ENCODE results near the gene KIF2C. TPM values are rescaled to one million over a fixed set of nuclear protein-coding genes. Genes with fewer than 3 reads are reported as not detected.

The KIF2C gene
- total and polyA plus RNA-seq, 2 of the 4 experiments (the other 2 are of a cell fraction): 31.6 to 45.0 TPM

- Histone ChIP-seq H3K9me3 (ENCODE audit: control insufficient read depth, insufficient read depth, low read length) (no peaks in the 10 kb centered on the region), H3K79me1 (ENCODE audit: low read depth in 1 of 2, low read length in 2 of 2) (no peaks in the 10 kb centered on the region), H4K8ac (ENCODE audit: low read depth in 2 of 2, low read length in 2 of 2) (no peak overlapping the region), H3K36me3 (ENCODE audit: control insufficient read depth, insufficient read depth, low read length) (no peaks in the 10 kb centered on the region), H3K4ac (ENCODE audit: low read depth, low read length) (no peak overlapping the region), H3K9ac (ENCODE audit: low read depth, low read length) (no peak overlapping the region), H4K20me1 (ENCODE audit: insufficient read depth, low read length) (no peaks in the 10 kb centered on the region), H3K4me2 (ENCODE audit: low read depth, low read length) (no peak overlapping the region), H3K4me3 (ENCODE audit: insufficient read depth, low read depth, low read length) (no peak overlapping the region), H3K14ac (replicated peaks; ENCODE audit: low read depth, low read length) (no peak overlapping the region), H3K23ac (ENCODE audit: low read depth, low read length) (no peak overlapping the region), H4K5ac (ENCODE audit: low read depth, low read length) (no peak overlapping the region), H2AK9ac (replicated peaks; ENCODE audit: low read depth, low read length, poor library complexity) (no peak overlapping the region), H3K27me3 (ENCODE audit: control insufficient read depth, insufficient read depth, low read length) (peaks cover 2% of the 10 kb centered on the region; the same call in 1 of the 2 replicates), H2BK5ac (ENCODE audit: low read depth, low read length, poor library complexity, severe bottlenecking) (no peak overlapping the region), H2BK20ac (ENCODE audit: low read depth, low read length) (no peak overlapping the region), H3K56ac (ENCODE audit: extremely low read depth, insufficient read depth, low read length) (no peak overlapping the region), H2AK5ac (ENCODE audit: low read depth, low read length) (no peak overlapping the region), H2BK15ac (ENCODE audit: low read depth, low read length) (no peak overlapping the region), H2BK120ac (ENCODE audit: low read depth, low read length) (no peak overlapping the region), H4K91ac (ENCODE audit: insufficient read depth, low read depth, low read length) (no peak overlapping the region), H3K18ac (ENCODE audit: low read depth, low read length) (no peak overlapping the region), H3K27ac (ENCODE audit: insufficient read depth, low read length) (no peak overlapping the region), H3K9me1 (ENCODE audit: insufficient read depth, low read length) (peaks cover 2% of the 10 kb centered on the region; the same call in 1 of the 2 replicates), H3K4me1 (ENCODE audit: control insufficient read depth, insufficient read depth, low read length) (peaks cover 5% of the 10 kb centered on the region), H2AFZ (replicated peaks; ENCODE audit: low read length, poor library complexity) (no peak overlapping the region)
- intact Hi-C loops (cut with micrococcal nuclease): no loop called here
- dilution Hi-C loops (cut with HindIII; ENCODE audit: low sequenced_read_pairs, unreplicated experiment): no loop called here
- ATAC-seq (ENCODE audit: low read depth): no peak
- ChIA-PET POLR2A (ENCODE audit: unreplicated experiment) (no interaction called here), CTCF (no interaction called here)
- WGBS, 2 experiments (ENCODE audit: extremely low coverage in 2 of 2, insufficient read length in 1 of 2): 80% methylated on average over 1 of the region's 4 CpGs; no CpG with 5 or more reads in 1 of the 2 experiments
- TF ChIP-seq MXI1 (IDR thresholded peaks at IDR 0.05; ENCODE audit: borderline replicate concordance, low read depth, low read length) (no peak), FOS (IDR thresholded peaks at IDR 0.05; ENCODE audit: low read depth, low read length) (no peak), MAFK (IDR thresholded peaks at IDR 0.05; ENCODE audit: low read depth, low read length) (no peak), RFX5 (IDR thresholded peaks at IDR 0.05; ENCODE audit: low read depth, low read length) (no peak), SMC3 (IDR thresholded peaks at IDR 0.05; ENCODE audit: low read depth, low read length) (no peak), CTCF (conservative IDR thresholded peaks at IDR 0.05; ENCODE audit: low read depth, low read length) (no peak), BHLHE40 (IDR thresholded peaks at IDR 0.05; ENCODE audit: low read depth, low read length) (no peak), CEBPB (IDR thresholded peaks at IDR 0.05; ENCODE audit: low read depth, low read length) (no peak), RAD21 (IDR thresholded peaks at IDR 0.05; ENCODE audit: low read length) (no peak), MAZ (IDR thresholded peaks at IDR 0.05; ENCODE audit: borderline replicate concordance, low read depth, low read length) (no peak), RCOR1 (IDR thresholded peaks at IDR 0.05; ENCODE audit: insufficient replicate concordance, low read length) (no peak), CHD1 (IDR thresholded peaks at IDR 0.05; ENCODE audit: low read depth, low read length) (no peak)
- TF ChIP-seq, protein P1, sequence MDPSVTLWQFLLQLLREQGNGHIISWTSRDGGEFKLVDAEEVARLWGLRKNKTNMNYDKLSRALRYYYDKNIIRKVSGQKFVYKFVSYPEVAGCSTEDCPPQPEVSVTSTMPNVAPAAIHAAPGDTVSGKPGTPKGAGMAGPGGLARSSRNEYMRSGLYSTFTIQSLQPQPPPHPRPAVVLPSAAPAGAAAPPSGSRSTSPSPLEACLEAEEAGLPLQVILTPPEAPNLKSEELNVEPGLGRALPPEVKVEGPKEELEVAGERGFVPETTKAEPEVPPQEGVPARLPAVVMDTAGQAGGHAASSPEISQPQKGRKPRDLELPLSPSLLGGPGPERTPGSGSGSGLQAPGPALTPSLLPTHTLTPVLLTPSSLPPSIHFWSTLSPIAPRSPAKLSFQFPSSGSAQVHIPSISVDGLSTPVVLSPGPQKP (IDR thresholded peaks at IDR 0.05; ENCODE audit: borderline replicate concordance, low read depth, low read length): no peak
- DNase-seq: no peak
- in situ Hi-C loops (cut with MboI; ENCODE audit: low sequenced_read_pairs): no loop called here
- no TSS peak for BruUV-seq (replicated peaks)
These were observed 19.4 kb upstream of the KIF2C start for GRCh38 chr1:44720281-44720680.

Data from IMR-90 (cell line).